ENCODE measurements around the gene PCSK6.

PCSK6 gene

DNA sequence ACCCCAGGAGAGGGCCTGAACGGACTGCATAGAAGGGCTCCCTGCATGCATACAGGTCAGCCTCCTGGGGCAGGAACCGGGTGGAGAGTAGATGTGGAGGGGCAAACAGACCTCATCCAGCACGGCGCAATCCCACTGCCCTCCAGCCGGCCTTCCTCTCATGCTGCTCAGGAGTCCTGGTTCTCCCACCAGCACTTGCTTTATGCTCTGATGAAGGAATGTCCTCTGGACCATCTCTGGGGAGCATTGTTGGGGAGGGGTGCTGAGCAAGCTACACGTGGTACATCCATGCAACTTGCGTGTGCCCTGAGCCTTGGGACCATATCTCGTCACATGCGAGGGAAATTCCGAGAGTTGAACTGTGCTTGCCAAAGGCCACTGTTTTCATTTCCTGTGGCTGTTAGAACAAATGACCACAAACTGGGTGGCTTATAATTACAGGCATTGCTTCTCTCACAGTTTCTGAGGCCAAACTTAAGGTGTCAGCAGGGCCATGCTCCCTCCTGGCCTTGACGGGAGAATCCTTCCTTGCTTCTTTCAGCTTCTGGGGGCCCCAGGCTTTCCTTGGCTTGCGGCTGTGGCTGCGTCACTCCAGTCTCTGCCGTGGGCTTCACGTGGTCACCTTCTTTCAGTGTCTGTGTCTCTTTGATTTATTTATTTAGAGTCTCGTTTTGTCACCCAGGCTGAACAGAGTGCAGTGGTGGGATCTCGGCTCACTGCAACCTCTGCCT is 224.4 kb downstream of the PCSK6 start:
- no peak for DNase-seq

DNA sequence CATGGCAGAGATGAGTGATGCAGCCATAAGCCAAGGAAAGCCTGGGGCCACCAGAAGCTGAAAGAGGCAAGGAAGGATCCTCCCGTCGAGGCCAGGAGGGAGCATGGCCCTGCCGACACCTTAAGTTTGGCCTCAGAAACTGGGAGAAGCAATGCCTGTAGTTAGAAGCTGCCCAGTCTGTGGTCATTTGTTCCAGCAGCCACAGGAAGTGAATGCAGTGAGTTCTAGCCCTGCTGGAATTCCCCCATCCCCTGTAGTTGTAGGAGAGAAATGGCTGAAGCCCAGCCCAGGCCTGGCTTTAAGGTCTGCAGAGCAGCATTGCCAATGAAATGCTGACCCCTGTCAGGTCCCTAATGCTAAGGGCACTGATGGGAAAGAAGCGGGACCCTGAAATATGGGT is 225.5 kb downstream of the PCSK6 start:
- no peak for DNase-seq

DNA sequence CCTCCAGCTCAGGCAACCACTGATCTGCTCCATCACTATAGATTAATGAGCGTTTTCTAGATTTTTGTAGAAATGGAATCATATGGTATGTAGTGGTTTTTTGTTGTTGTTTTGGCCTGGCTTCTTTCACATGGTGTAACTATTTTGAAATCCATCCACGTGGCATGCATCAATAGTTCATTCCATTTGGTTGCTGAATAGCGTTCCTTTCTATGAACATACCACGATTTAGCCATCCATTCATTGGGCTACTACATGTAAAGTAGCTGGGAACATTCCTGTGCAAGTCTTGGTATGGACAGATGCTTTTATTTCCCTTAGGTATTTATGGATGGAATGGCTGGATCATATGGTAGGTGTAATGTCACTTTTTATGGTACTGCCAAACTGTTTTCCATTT is 227.0 kb downstream of the PCSK6 start:
- no peak for DNase-seq

DNA sequence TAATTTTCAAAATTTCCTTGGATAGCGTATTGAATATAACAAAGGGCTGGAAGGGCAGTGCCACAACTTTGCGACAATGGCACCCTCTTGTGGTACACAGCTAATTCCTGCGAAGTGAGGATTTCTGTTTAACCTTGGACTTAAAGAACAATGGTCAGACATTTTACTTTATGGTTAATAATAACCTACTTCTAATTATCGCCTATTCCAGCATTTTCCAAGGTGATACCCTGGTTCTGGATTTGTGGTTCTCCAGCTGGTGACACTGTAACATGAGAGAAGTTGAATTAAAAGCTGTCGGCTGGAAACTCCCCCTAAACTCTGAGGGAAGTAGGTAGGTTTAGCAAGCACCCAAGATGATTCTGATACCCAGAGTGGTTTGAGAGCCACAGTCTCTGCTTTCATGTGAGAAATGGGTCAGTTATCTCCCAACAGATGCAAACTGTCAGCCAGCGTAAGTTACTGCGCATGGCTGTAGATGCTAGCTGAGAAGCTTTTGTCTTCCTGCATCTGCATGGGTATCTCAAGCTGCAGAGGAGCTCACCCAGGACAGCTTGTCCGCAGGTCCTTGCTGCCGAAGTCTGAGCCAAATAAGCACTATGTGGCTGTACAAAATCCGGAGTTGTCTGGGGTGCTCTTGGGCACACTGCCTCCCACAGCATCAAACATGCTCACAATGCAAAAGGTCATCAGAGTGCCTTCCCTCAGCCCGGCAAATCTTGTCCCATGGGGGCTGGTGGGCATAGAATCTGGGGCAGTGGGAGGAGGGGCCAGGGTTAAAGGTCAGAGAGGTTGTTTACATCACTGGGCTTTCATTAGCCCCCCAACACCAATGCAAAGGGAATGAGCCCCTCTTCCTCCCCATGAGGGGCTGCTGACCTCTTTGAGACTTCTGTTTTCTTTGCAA is 231.0 kb downstream of the PCSK6 start:
- DNase-seq = no peak

DNA sequence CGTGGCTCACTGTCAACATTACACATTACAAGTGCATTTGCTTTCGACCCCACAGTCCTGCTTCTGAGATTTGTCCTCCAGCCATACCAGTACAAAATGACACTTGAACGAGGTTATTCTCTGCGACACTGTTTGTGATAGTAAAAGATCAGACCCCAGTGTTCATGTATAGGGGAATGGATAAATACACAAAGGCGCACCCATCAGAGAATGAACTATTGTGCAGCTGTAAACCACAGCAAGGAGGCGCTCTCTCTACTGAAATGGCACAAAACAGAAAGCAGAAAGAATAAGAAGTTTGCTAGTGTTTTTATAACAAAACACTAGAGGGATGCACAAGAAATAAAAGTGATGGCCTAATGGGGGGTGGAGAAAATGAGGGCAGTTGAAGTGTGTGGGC is 232.8 kb downstream of the PCSK6 start:
- no peak for DNase-seq

DNA sequence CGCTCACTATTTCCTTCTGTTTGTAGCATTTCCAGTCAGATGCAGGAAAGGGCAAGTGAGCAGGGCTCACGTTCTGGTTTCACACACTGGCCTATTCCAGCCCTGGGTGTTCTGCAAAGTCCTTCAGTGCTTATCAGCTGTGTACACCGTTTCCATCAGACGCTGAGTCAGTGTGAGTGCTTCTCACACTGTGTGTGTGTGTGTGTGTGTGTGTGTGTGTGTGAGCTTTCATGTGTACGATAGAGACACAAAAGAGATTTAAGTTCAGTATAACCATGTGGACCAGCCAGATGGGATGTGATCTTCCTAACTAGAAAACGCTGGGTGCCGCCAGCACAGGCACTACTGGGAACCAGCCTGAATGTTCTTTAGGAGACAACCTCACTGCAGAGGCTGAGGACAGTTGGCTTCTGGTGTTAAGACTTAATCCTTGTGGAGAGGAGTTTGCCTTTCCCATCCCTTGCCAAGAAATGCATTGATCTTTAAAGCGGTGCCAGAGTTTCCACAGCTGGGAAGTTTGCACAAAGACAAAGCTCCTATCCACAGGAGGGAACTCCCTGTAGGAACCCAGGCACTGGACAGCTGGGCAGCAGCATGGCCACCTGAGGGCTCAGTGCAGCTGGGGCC is 233.8 kb downstream of the PCSK6 start:
- DNase-seq = no peak

DNA sequence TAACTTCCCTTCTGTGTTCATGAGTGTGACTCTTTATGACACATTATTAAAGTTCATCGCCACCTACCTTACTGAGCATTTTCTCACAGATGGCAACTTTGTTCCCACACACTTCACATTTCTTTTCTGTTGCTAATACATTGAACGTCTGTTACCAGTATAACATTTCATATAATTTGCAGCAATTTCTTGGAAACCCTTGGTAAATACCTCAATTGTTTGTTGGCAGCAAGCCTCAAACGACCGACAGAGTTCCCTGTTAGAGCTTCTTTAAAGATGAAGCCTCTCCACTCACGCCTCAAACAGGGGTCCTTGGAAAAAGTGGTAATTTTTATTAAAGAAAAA is 234.5 kb downstream of the PCSK6 start:
- no peak for DNase-seq

DNA sequence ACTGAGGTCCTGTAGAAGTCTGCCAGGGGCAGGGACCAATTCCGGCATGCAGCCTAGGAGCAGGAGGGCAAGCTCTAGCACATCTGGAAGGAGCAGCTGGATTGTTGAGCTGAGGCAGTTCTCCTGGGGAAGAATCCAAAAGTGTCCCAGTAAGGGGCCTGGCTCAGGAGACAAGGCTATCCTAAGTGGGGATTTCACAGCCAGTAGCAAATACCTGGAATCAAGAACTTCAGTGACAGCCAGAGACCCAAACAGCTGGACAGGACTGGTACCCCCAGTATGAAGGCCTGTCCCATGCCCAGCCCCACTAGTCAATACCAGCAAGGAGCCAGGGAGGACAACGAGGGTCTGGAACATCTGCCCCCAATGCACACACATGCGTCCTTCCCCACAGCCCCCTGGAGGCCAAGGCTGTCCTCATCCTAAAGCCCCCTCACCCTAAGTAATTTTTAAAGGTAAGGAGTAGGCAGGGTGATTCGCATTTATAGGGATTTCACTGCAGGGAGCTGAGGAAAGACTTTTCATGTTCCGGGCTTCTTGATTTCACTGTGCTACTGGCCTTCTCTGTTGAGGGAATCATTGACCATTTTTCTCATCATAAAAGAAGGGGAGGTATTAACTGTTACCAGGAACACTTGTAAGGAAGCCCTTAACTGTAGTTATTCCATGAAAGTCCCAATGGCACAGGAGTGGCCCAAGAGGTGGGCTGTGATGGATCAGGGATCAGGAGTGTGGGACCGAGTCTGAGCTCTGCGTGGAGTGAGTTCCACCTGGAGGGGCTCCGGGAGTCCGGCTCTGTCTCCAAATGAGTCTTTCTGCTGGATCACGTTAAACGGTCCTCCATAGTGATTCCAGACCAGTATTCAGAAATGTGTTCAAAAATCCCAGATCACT is 235.1 kb downstream of the PCSK6 start:
- no peak for DNase-seq
